Motor neuron (in vitro differentiated cells): Measurements from ENCODE around the gene TTLL1. TPM values are rescaled to one million over a fixed set of nuclear protein-coding genes. Genes with fewer than 3 reads are reported as not detected.
A peak's percentile ranks its signal among the peaks of the same experiment; 100 is the strongest.
"Not testable (repeated sequence)": the region's sequence is repeated elsewhere in the genome, so short reads cannot be mapped to it uniquely, and the experiment has no call there.

Source experiments
- ATAC-seq, 8 experiments: fragments of 200-7000 bp; cut with Tn5 transposase; replicated peaks in 6 of 8; 2 replicates each; pipeline ENCODE4 v1.8.0; 2021; ENCODE audit warnings: mild to moderate bottlenecking in 8 of 8, moderate library complexity in 8 of 8
- H3K27ac ChIP-seq, 2 donors: fragments of 250-450 bp; sonication (Bioruptor Pico); 2 replicates each; pipeline ENCODE4 v1.9.0; 2021; ENCODE audit warnings: antibody characterized with exemption in 2 of 2, mild to moderate bottlenecking in 2 of 2, moderate library complexity in 1 of 2
- H3K4me1 ChIP-seq, 2 donors: fragments of 250-450 bp; sonication (Bioruptor Pico); replicated peaks in 1 of 2; 2 replicates each; pipeline ENCODE4 v1.6.1; 2021; ENCODE audit warnings: antibody characterized with exemption in 2 of 2, mild to moderate bottlenecking in 2 of 2, moderate library complexity in 1 of 2
- H3K4me3 ChIP-seq, 5 donors: fragments of 250-450 bp; sonication (Bioruptor Pico); 2 replicates each; pipeline ENCODE4 v1.9.0; 2021; ENCODE audit warnings: antibody characterized with exemption in 5 of 5, mild to moderate bottlenecking in 5 of 5, moderate library complexity in 4 of 5
- WGBS, 10 experiments: fragments of 450-650 bp; shearing (Covaris generic); methylation state at CpG; one replicate each; pipeline ENCODE4 v1.0.0; 2022; 5-methylcytosine and 5-hydroxymethylcytosine counted together
- in situ Hi-C, 9 experiments: fragments of 400-800 bp; cut with MboI; loops; one replicate each; pipeline ENCODE4 v1.15.0; 2021; ENCODE audit warnings: low sequenced_read_pairs in 9 of 9, low pct_unique_long_range_greater_than_20kb in 2 of 9; ENCODE audit not compliant: unreplicated experiment in 9 of 9
- total RNA-seq, 8 experiments: library from RNA; unstranded; fragments of 300-600 nt; gene quantifications; 2 replicates each; pipeline versions ENCODE4 v1.2.3 to v1.2.4, GENCODE V29; 2022

TTLL1 gene
- total RNA-seq, 8 experiments from 2014 or later, result 5.1 to 34.1 (median 15.6) TPM

DNA sequence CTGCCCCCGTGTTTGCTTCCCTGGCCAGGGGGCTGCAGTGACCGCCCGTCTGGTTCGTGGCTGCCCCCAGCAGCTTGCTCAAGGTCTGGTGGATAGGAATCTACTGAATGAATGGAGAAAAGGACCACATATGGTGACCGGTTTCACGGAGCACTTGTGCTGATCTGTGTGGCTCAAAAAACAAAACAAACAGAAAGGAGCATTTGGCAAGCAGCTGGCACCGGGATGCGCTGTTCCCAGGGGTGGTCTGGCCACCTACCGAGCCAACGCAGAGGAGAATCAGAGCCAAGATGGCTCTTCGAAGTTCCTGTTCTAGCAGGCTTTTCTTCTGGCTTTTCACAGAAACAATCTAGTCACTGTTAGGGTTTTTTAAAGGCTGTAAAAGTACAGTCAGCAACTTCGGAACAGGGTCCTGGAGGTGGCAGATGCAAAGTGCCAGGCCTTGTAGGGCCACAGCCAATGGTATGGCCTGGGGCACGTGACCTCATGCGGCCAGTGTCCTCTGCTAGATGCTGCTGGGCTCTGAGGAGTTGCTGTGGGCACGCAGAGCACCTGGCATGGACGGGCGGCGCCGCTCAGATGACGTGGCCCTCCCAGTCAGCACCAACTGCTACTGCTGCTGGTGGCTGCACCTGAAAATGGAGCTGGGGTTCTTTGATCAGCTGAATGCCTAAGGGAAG, 47.0 kb downstream of the TTLL1 start:
- H3K4me3 ChIP-seq, result no peak overlapping the region
- WGBS, 10 experiments, result 20 to 90% (median 74%) methylated on average over 5 to 10 of the region's 20 CpGs; no CpG with 5 or more reads in 3 of the 10 experiments
- no peak for ATAC-seq
- in situ Hi-C loops, result no loop called here
- no peak overlapping the region for H3K27ac ChIP-seq
- no peaks in the 10 kb centered on the region for H3K4me1 ChIP-seq

DNA sequence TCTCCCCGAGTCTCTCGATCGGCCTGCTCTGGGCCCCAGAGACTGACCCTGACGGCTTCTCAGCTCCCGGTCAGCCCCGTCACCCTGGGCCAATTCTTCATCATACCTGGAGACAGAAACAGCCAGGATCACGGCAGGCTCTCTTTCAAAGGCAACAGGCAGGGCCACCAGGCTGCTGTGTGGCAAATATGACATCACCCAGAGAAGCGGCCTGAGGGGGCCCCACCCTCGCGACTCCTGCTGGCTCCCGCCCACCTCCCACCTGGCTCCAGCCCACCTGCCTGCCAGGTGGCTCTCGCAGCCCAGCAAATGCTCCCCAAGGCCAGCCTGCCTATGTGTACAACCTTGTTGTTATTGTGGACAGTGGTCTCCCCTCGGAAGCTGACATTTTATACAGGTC, 49.4 kb downstream of the TTLL1 start:
- Histone ChIP-seq H3K4me1 (no peaks in the 10 kb centered on the region), H3K27ac (no peak overlapping the region), H3K4me3 (no peak overlapping the region)
- 77 to 93% (median 91%) methylated on average over 1 to 8 of the region's 13 CpGs; no CpG with 5 or more reads in 5 of the 10 experiments for WGBS, 10 experiments
- in situ Hi-C loops, result no loop called here
- no peak for ATAC-seq

DNA sequence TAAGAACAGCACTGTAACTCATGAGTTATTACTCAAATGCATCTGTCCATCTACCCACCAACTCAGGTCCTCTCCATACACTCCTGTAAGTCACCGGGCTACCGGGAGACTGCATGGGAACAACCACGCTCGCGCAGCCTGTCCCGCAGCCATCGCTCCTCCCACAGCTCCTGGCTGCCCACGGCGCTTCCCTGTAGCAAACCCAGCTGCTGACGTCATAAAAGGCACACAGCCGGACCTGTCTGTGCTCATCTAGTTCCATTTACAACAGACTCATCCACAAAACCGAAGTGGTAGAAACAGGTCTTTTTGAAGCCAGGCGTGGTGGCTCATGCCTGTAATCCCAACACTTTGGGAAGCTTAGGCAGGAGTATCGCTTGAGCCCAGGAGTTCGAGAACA, 50.9 kb downstream of the TTLL1 start:
- Histone ChIP-seq H3K4me3 (no peak overlapping the region), H3K27ac (no peak overlapping the region), H3K4me1 (no peaks in the 10 kb centered on the region)
- no peak for ATAC-seq
- in situ Hi-C loops, result no loop called here
- 59 to 100% (median 98%) methylated on average over 1 to 13 of the region's 15 CpGs; no CpG with 5 or more reads in 1 of the 10 experiments for WGBS, 10 experiments

DNA sequence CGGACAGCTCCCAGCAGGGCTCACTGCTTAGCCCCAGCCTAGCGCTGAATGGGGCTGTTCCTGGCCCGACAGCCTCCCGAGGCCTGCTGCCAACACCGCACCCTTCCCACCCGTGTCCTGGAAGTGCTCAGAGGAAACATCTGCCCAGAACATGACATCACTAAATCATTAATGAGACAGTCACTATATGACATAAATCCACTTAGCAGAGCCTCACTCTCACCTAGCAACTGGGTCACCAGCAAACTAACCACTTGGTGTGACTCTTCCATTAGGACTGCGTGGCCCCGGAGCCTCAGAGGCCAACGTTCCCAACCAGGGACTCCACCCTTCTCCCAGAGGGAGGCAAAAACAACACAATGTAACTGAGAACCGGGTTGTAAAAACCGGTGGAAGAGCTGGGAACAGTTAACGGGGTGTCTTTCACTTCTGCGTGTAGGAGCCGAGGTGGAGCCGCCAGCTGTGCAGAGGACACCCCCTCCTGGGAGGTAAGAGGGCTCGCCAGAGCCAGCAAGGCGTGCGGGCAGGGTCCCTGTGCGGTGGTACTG, 52.8 kb downstream of the TTLL1 start:
- Histone ChIP-seq H3K4me3 (no peak overlapping the region), H3K4me1 (no peaks in the 10 kb centered on the region), H3K27ac (no peak overlapping the region)
- ATAC-seq, result peak; percentile 26 to 89 (median 50)
- in situ Hi-C loops, result no loop called here
- 0 to 100% (median 74%) methylated on average over 1 to 13 of the region's 19 CpGs; no CpG with 5 or more reads in 4 of the 10 experiments for WGBS, 10 experiments

- in situ Hi-C loops, result no loop called here
These were observed 53.9 kb downstream of the TTLL1 start for GRCh38 chr22:43035250-43035649.

DNA sequence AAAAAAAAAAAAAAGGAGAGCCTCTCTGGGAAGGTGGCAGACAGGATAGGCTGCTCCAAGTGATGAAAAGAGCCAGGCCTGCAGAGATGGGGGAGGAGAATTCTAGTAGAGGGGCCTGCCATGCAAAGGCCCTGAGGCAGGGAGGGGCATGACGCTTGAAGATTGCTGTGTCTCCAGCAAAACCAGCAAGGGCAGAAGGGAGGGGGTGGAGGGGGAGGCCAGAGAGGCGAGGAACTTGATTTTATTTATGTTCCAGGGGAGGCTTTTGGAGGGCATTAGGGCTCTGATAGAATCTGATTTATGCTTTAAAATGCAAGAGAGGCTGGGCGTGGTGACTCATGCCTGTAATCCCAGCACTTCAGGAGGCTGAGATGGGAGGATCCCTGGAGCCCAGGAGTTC, 57.6 kb downstream of the TTLL1 start:
- WGBS, 10 experiments, result 0 to 83% (median 67%) methylated on average over 1 of the region's 3 CpGs; no CpG with 5 or more reads in 5 of the 10 experiments
- ATAC-seq, result peak in 2 of 8 experiments; percentile 5
- in situ Hi-C loops, result no loop called here
- Histone ChIP-seq H3K27ac (no peak overlapping the region), H3K4me3 (no peak overlapping the region), H3K4me1 (no peaks in the 10 kb centered on the region)

More at GRCh38 chr22:43035250-43035649, 53.9 kb downstream of the TTLL1 start:
- H3K27ac ChIP-seq, result no peak overlapping the region
- H3K4me3 ChIP-seq, result no peak overlapping the region
- no peak for ATAC-seq
- H3K4me1 ChIP-seq, result no peaks in the 10 kb centered on the region
- 60 to 94% methylated on average over 1 to 3 of the region's 9 CpGs; no CpG with 5 or more reads in 8 of the 10 experiments for WGBS, 10 experiments

- H3K4me3 ChIP-seq, result no peak overlapping the region
- 49 to 100% (median 65%) methylated on average over 1 to 5 of the region's 6 CpGs; no CpG with 5 or more reads in 4 of the 10 experiments for WGBS, 10 experiments
- no peak for ATAC-seq
- no peak overlapping the region for H3K27ac ChIP-seq
- in situ Hi-C loops, result no loop called here
- H3K4me1 ChIP-seq, result peaks cover 3 to 5% of the 10 kb centered on the region in 2 donors
These were observed 70.6 kb downstream of the TTLL1 start for GRCh38 chr22:43018615-43019014.

GRCh38 chr22:43017525-43018460, 71.4 kb downstream of the TTLL1 start:
- no peak overlapping the region for H3K4me3 ChIP-seq
- 53 to 100% (median 78%) methylated on average over 1 to 4 of the region's 10 CpGs; no CpG with 5 or more reads in 1 of the 10 experiments for WGBS, 10 experiments
- in situ Hi-C loops, result no loop called here
- no peak for ATAC-seq
- no peak overlapping the region for H3K27ac ChIP-seq
- H3K4me1 ChIP-seq, result peaks cover 6 to 8% of the 10 kb centered on the region in 2 donors

- H3K4me1 ChIP-seq, H3K27ac ChIP-seq, H3K4me3 ChIP-seq, in situ Hi-C loops, ATAC-seq: not testable (repeated sequence)
- WGBS, 10 experiments, result 67 to 100% (median 90%) methylated on average over 1 to 5 of the region's 5 CpGs; no CpG with 5 or more reads in 1 of the 10 experiments
These were observed 73.0 kb downstream of the TTLL1 start for GRCh38 chr22:43016150-43016549.

DNA sequence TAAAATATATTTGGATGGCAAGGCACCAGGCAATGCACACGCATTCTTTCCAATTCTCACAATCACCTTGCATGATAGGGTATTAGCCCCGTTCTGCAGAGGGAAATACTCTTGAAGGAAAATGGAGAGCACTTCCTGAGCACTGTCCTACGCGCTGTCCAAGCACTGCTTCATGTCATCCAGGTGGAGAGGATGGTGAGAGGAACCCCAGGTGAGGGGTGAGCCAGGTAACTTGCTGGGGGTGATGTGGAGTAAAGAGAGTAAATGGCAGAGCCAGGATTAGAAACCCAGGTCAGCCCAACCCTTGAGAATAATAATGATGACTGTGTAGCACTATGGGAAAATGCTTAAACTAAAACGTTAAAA, 73.5 kb downstream of the TTLL1 start:
- peak overlapping the region; percentile 60 to 75 (median 62) for H3K4me3 ChIP-seq
- in situ Hi-C loops, result no loop called here
- WGBS, 10 experiments, result 5 to 45% (median 30%) methylated on average over 1 to 5 of the region's 5 CpGs; no CpG with 5 or more reads in 2 of the 10 experiments
- H3K27ac ChIP-seq, result no peak overlapping the region
- ATAC-seq, result no peak
- H3K4me1 ChIP-seq, result peaks cover 6 to 8% of the 10 kb centered on the region in 2 donors

DNA sequence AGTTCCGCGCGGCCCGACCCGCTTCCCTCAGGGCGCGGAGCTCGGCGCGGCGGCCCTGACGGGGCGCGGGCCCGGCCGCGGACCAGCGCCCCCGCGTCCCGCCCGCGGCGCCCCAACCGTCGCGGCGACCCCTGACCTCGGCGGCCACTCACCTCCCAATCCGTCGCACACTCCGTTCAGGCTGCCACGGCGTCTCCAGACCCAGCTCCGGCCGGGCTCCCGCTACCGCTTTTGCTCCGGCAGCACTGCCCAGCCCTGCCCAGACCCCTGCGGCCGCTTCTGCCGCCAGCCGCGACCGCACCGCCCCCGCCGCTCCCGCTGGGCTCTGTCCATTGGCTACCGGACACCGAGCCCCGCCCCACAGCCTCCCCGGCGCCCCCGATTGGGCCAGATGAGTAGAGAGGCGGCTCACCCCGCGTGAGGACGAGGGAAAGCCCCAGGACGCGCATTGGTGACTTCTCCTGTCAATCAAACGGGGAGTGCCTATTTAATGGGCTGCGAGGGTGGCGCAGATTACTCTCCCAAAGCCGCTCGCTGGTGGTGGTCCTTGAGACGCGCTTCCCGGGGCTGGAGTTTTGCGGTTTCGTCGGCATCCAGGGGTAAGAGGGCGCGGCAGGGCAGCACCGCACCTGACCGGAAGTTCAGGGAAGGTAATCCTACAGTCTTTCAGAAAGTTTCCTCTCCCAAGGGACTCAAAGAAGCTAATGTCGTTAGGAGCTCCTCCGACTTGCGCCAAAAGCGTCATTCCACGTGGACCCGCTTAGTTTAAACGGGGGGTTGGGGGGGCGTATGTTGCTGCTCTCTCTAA, 74.1 kb downstream of the TTLL1 start, which contains the start of gene PACSIN2:
Gene PACSIN2 (minus strand): TSS at position 281 of the 808 bp plus-strand sequence. CDS start 103,069 bp downstream, outside the sequence.
- Histone ChIP-seq H3K4me1 (peaks cover 6 to 8% of the 10 kb centered on the region in 2 donors), H3K27ac (peak within 1 kb of the TSS; percentile 48 to 77), H3K4me3 (peak within 1 kb of the TSS; percentile 60 to 75 (median 62))
- WGBS, 10 experiments, result 0 to 4% (median 0%) methylated on average over 2 to 13 of the region's 85 CpGs; no CpG with 5 or more reads in 3 of the 10 experiments
- in situ Hi-C loops, result no loop called here
- ATAC-seq, result peak; percentile 94 to 98 (median 96)

DNA sequence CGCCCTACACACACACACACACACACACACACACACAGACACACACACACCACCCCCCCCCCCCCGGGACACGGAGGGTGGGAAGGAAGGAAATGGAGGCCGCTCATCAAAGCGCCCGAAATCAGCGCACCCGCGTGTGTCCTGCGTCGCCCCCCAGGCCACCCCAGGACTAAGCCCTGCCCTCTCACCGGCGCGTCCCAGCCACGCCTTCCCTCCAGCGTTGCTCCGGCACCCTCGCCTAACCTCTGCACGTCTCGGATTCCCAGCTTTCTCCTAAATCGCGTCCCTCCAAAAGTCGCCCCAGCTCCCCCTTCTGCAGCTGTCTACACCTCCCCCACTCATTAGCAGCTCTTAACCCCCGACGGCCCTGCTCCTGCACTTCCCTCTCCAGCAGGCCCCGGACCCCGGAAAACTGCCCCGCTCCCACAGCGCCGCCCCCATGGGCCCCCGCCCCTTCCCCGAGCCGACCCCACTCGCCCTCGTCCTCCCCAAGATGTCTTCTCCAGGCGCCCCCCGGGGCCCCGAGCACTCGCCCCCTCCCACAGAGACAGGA, 74.8 kb downstream of the TTLL1 start:
- H3K4me3 ChIP-seq, result peak overlapping the region; percentile 60 to 75 (median 62)
- in situ Hi-C loops, result no loop called here
- no CpG with 5 or more reads among the region's 39 CpGs for WGBS, 10 experiments

More for the DNA sequence above, 74.8 kb downstream of the TTLL1 start:
- ATAC-seq, result peak in 4 of 8 experiments; percentile 5 to 26 (median 18)
- Histone ChIP-seq H3K4me1 (peaks cover 6 to 8% of the 10 kb centered on the region in 2 donors), H3K27ac (peak overlapping the region; percentile 48 to 77)
